Natural killer cell (primary cell): Measurements from ENCODE around the gene SDCBP2. TPM values are rescaled to one million over a fixed set of nuclear protein-coding genes. Genes with fewer than 3 reads are reported as not detected.

Experiments
- ATAC-seq, 3 donors: fragments of 150-1000 bp in 2 of 3; fragments of 200-7000 bp in 1 of 3; cut with Tn5 transposase; 1 replicate in 1 of 3; 2 replicates in 2 of 3; pipeline ENCODE4 v1.10.0; 2021; ENCODE audit warnings: mild to moderate bottlenecking in 2 of 3, moderate library complexity in 2 of 3
- DNase-seq, 2 donors: peaks; one replicate each; pipeline versions ENCODE4 v3.0.0 to v3.0.0-alpha.2; 2013 to 2021; ENCODE audit warnings: mixed read lengths in 1 of 2
- H3K27ac ChIP-seq: one replicate; pipeline ENCODE4 v1.5.1; 2013; ENCODE audit warnings: mild to moderate bottlenecking, low read length
- H3K27me3 ChIP-seq: one replicate; pipeline ENCODE4 v1.6.1; 2013; ENCODE audit warnings: low read length; ENCODE audit not compliant: control insufficient read depth, insufficient read depth
- H3K36me3 ChIP-seq: one replicate; pipeline ENCODE4 v1.6.1; 2013; ENCODE audit warnings: low read length; ENCODE audit not compliant: control insufficient read depth, insufficient read depth
- H3K4me1 ChIP-seq: one replicate; pipeline ENCODE4 v1.6.1; 2013; ENCODE audit warnings: low read length; ENCODE audit not compliant: control insufficient read depth, insufficient read depth
- H3K4me3 ChIP-seq: one replicate; pipeline ENCODE4 v1.5.1; 2013; ENCODE audit warnings: low read length
- H3K9me3 ChIP-seq: one replicate; pipeline ENCODE4 v1.6.1; 2013; ENCODE audit warnings: low read length; ENCODE audit not compliant: control insufficient read depth, insufficient read depth
- H3K27ac Mint-ChIP-seq, 2 donors: one replicate each; pipeline ENCODE4 v1.8.0; 2022; ENCODE audit warnings: mild to moderate bottlenecking in 2 of 2, mixed read lengths in 2 of 2, moderate library complexity in 1 of 2
- H3K27me3 Mint-ChIP-seq, 2 donors: one replicate each; pipeline ENCODE4 v1.8.0; 2022; ENCODE audit warnings: low read depth in 2 of 2, mixed read lengths in 2 of 2
- H3K36me3 Mint-ChIP-seq: one replicate; pipeline ENCODE4 v1.8.0; 2022; ENCODE audit warnings: mixed read lengths
- H3K4me1 Mint-ChIP-seq, 2 donors: one replicate each; pipeline ENCODE4 v1.8.0; 2022; ENCODE audit warnings: mixed read lengths in 2 of 2
- H3K4me3 Mint-ChIP-seq: one replicate; pipeline ENCODE4 v1.8.0; 2022; ENCODE audit warnings: mild to moderate bottlenecking, moderate library complexity, mixed read lengths
- H3K9me3 Mint-ChIP-seq, 2 donors: one replicate each; pipeline ENCODE4 v1.8.0; 2022; ENCODE audit warnings: mixed read lengths in 2 of 2
- CTCF ChIP-seq: fragments of 200-600 bp; IDR thresholded peaks from one replicate; pipeline ENCODE4 v1.8.0; 2022; ENCODE audit warnings: antibody characterized with exemption
- WGBS: methylation state at CpG from one replicate; pipeline ENCODE4 v1.1.7; 2013; ENCODE audit warnings: missing lambda C conversion rate; ENCODE audit not compliant: insufficient coverage; 5-methylcytosine and 5-hydroxymethylcytosine counted together
- intact Hi-C: fragments of 100-400 bp; cut with micrococcal nuclease; formaldehyde crosslinking; loops from one replicate; pipeline ENCODE4 v1.14.2; 2022
- total RNA-seq, 4 donors: library from RNA; stranded (reverse); fragments of 120-200 nt in 1 of 4; gene quantifications; one replicate each; pipeline versions ENCODE4 v1.2.3 to v1.2.4, GENCODE V29; 2013 to 2022

SDCBP2 gene
- total RNA-seq, 3 donors from 2014 or later (not counting 1 experiment from before 2014, with no cell fraction given), result 2.0 to 2.7 (median 2.6) TPM

GRCh38 chr20:1312904-1313235, 16.1 kb downstream of the SDCBP2 start:
- intact Hi-C loops, result loop anchor here (1.0 to 10.0 kb wide), 3 partner anchors 12 to 462 kb away; no protein-coding TSS in a partner anchor
- no peak overlapping the region for H3K27ac ChIP-seq
- DNase-seq (no peak), ATAC-seq (no peak)
- no peaks in the 10 kb centered on the region for H3K9me3 ChIP-seq
- peaks cover 6% of the 10 kb centered on the region for H3K4me1 ChIP-seq
- no peaks in the 10 kb centered on the region for H3K36me3 ChIP-seq
- Mint-ChIP-seq H3K27me3 (peaks cover 17 to 23% of the 10 kb centered on the region in 2 donors), H3K36me3 (no peaks in the 10 kb centered on the region), H3K9me3 (no peaks in the 10 kb centered on the region), H3K4me3 (no peak overlapping the region), H3K4me1 (peaks cover 0 to 5% of the 10 kb centered on the region in 2 donors), H3K27ac (no peak overlapping the region)
- no peak overlapping the region for H3K4me3 ChIP-seq
- TF ChIP-seq CTCF, result no peak
- no peaks in the 10 kb centered on the region for H3K27me3 ChIP-seq
- 88% methylated on average over 16 of the region's 16 CpGs for WGBS

GRCh38 chr20:1312308-1312707, 16.6 kb downstream of the SDCBP2 start:
- H3K27ac ChIP-seq, result no peak overlapping the region
- H3K27me3 Mint-ChIP-seq, result peaks cover 17 to 20% of the 10 kb centered on the region in 2 donors
- DNase-seq (no peak), ATAC-seq (no peak)
- no peaks in the 10 kb centered on the region for H3K36me3 Mint-ChIP-seq
- no peaks in the 10 kb centered on the region for H3K36me3 ChIP-seq
- H3K9me3 Mint-ChIP-seq, result no peaks in the 10 kb centered on the region
- TF ChIP-seq CTCF, result no peak
- no peaks in the 10 kb centered on the region for H3K27me3 ChIP-seq
- peaks cover 0 to 5% of the 10 kb centered on the region in 2 donors for H3K4me1 Mint-ChIP-seq
- H3K27ac Mint-ChIP-seq, result no peak overlapping the region
- 95% methylated on average over 20 of the region's 20 CpGs for WGBS
- intact Hi-C loops, result loop anchor here (10.0 kb wide), 1 partner anchor 462 kb away; no protein-coding TSS in a partner anchor
- no peak overlapping the region for H3K4me3 Mint-ChIP-seq
- H3K9me3 ChIP-seq, result no peaks in the 10 kb centered on the region
- H3K4me1 ChIP-seq, result peaks cover 6% of the 10 kb centered on the region
- no peak overlapping the region for H3K4me3 ChIP-seq

- Histone ChIP-seq H3K4me3 (no peak overlapping the region), H3K9me3 (no peaks in the 10 kb centered on the region), H3K36me3 (no peaks in the 10 kb centered on the region), H3K27ac (no peak overlapping the region), H3K27me3 (no peaks in the 10 kb centered on the region), H3K4me1 (peaks cover 6% of the 10 kb centered on the region)
- WGBS, result 80% methylated on average over 11 of the region's 12 CpGs
- no peaks in the 10 kb centered on the region for H3K36me3 Mint-ChIP-seq
- intact Hi-C loops, result loop anchor here (10.0 kb wide), 1 partner anchor 464 kb away; no protein-coding TSS in a partner anchor
- H3K4me3 Mint-ChIP-seq, result no peak overlapping the region
- DNase-seq, result no peak
- H3K27me3 Mint-ChIP-seq, result peaks cover 14 to 20% of the 10 kb centered on the region in 2 donors
- no peak for ATAC-seq
- H3K9me3 Mint-ChIP-seq, result no peaks in the 10 kb centered on the region
- peaks cover 0 to 5% of the 10 kb centered on the region in 2 donors for H3K4me1 Mint-ChIP-seq
- no peak for TF ChIP-seq CTCF
- no peak overlapping the region for H3K27ac Mint-ChIP-seq
Observed at GRCh38 chr20:1310506-1311190, 18.3 kb downstream of the SDCBP2 start.

- no peaks in the 10 kb centered on the region for H3K36me3 ChIP-seq
- Mint-ChIP-seq H3K9me3 (no peaks in the 10 kb centered on the region), H3K27ac (no peak overlapping the region), H3K4me3 (no peak overlapping the region), H3K36me3 (no peaks in the 10 kb centered on the region), H3K27me3 (peaks cover 13 to 16% of the 10 kb centered on the region in 2 donors), H3K4me1 (peaks cover 0 to 5% of the 10 kb centered on the region in 2 donors)
- intact Hi-C loops, result loop anchor here (10.0 kb wide), 1 partner anchor 465 kb away; no protein-coding TSS in a partner anchor
- DNase-seq (no peak), ATAC-seq (no peak)
- TF ChIP-seq CTCF, result no peak
- WGBS, result 85% methylated on average over 8 of the region's 9 CpGs
- no peak overlapping the region for H3K27ac ChIP-seq
- H3K4me3 ChIP-seq, result no peak overlapping the region
- no peaks in the 10 kb centered on the region for H3K27me3 ChIP-seq
- peaks cover 6% of the 10 kb centered on the region for H3K4me1 ChIP-seq
- H3K9me3 ChIP-seq, result no peaks in the 10 kb centered on the region
Observed at GRCh38 chr20:1310071-1310470, 18.9 kb downstream of the SDCBP2 start.
